ENCODE data around the gene INO80D. TPM values are rescaled to one million over a fixed set of nuclear protein-coding genes. Genes with fewer than 3 reads are reported as not detected.

Gene INO80D
- total RNA-seq, 1 experiment from 2014 or later, result 14.4 TPM

DNA sequence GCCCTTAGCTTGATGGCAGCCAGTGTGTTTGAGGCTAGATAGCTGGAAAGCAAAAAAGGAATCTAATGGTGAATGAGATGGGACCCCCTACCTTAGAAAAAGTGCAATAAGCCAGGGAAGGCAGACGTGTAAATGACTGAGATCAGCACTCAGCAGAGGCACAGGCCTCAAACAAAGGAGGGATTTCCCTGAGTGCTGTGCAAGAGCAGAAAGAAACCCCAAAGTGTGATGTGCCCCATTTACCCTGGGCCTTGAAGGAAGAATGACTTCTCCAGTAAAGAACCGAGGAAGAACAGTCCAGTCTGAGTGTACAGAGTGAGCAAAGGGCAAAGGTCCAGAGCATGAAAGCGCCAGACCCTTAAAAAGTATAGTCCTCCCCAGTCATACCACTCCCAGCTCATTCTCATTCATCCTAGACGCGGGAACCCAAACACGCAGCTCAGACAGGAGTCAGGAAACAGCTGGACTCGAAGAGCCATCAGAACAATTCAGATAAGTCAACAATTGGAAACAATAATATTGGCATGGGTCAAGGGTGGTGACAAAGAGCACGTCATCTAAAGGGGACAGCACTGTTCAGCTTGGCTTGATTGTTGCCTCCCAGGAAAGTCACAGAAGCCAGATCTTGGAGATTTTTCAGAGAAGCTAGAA, 121.7 kb downstream of the INO80D start:
- no TSS peak for BruUV-seq (replicated peaks)
- RAD21 ChIA-PET (ENCODE audit: low non-redundant PET in 1 of 2, low total read pairs in 2 of 2, uncharacterized antibody in 2 of 2, unreplicated experiment in 2 of 2), result no interaction called here

DNA sequence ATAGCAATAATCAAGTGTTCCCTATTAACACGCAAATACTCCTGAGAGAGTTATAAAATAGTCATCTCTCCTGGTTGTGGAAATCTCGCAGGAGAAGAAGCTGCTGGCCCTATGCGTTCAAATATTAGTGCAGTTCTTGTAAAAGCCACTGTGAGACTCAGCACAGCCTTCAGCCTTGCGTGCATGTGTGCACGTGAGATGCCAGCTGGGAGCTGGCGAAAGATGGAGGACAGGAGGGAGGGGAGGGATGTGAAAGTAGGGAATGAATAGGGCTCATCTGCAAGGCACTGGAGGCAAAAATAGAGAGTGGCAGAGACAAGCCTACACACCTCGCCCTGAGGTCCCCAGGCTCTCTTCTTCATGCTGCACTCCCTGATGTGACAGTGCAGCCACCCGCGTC, 126.5 kb downstream of the INO80D start:
- ChIA-PET POLR2A (no interaction called here), RAD21 (ENCODE audit: low non-redundant PET in 1 of 2, low total read pairs in 2 of 2, uncharacterized antibody in 2 of 2, unreplicated experiment in 2 of 2) (no interaction called here), CTCF (no interaction called here)
- H3K9ac ChIP-seq (ENCODE audit: low read length), result no peak overlapping the region
- H3K27ac ChIP-seq (ENCODE audit: low read depth, low read length), result no peak overlapping the region
- no TSS peak for BruUV-seq (replicated peaks)
- H3K9me2 ChIP-seq (ENCODE audit: insufficient read depth), result no peaks in the 10 kb centered on the region
- H2AFZ ChIP-seq (ENCODE audit: low read depth, low read length, poor library complexity, severe bottlenecking), result no peak overlapping the region
- H4K20me1 ChIP-seq (ENCODE audit: insufficient read depth), result no peaks in the 10 kb centered on the region
- DNase-seq (ENCODE audit: low read depth, low spot score), result no peak
- H3K4me2 ChIP-seq (ENCODE audit: low read length), result no peak overlapping the region
- intact Hi-C loops (cut with micrococcal nuclease), result no loop called here
- H3K36me3 ChIP-seq (ENCODE audit: control insufficient read depth in 1 of 2, insufficient read depth in 2 of 2, low read length in 2 of 2), result no peaks in the 10 kb centered on the region
- no peaks in the 10 kb centered on the region for H3K27me3 ChIP-seq (ENCODE audit: insufficient read depth, low read length)
- ATAC-seq, result no peak
- TF ChIP-seq TCF7L2 (IDR thresholded peaks at IDR 0.05; ENCODE audit: borderline replicate concordance, extremely low read depth, insufficient read depth, insufficient read length) (no peak), SIN3A (IDR thresholded peaks at IDR 0.05; ENCODE audit: low read depth) (no peak), ZFX (IDR thresholded peaks at IDR 0.05) (no peak), ZNF274 (IDR thresholded peaks at IDR 0.05; ENCODE audit: low read depth, low read length) (no peak), EGR1 (IDR thresholded peaks at IDR 0.05; ENCODE audit: low read depth) (no peak), FOSL1 (IDR thresholded peaks at IDR 0.05; ENCODE audit: low read depth) (no peak), ELF1 (IDR thresholded peaks at IDR 0.05; ENCODE audit: borderline replicate concordance, low read depth) (no peak), EZH2 (IDR thresholded peaks at IDR 0.05) (no peak), RAD21 (IDR thresholded peaks at IDR 0.05; ENCODE audit: low read depth) (no peak)
- TF ChIP-seq, protein P1, sequence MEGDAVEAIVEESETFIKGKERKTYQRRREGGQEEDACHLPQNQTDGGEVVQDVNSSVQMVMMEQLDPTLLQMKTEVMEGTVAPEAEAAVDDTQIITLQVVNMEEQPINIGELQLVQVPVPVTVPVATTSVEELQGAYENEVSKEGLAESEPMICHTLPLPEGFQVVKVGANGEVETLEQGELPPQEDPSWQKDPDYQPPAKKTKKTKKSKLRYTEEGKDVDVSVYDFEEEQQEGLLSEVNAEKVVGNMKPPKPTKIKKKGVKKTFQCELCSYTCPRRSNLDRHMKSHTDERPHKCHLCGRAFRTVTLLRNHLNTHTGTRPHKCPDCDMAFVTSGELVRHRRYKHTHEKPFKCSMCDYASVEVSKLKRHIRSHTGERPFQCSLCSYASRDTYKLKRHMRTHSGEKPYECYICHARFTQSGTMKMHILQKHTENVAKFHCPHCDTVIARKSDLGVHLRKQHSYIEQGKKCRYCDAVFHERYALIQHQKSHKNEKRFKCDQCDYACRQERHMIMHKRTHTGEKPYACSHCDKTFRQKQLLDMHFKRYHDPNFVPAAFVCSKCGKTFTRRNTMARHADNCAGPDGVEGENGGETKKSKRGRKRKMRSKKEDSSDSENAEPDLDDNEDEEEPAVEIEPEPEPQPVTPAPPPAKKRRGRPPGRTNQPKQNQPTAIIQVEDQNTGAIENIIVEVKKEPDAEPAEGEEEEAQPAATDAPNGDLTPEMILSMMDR (IDR thresholded peaks at IDR 0.05 in 2 of 3, conservative IDR thresholded peaks at IDR 0.05 in 1 of 3; ENCODE audit: borderline replicate concordance in 1 of 3, insufficient read depth in 1 of 3, low read depth in 2 of 3, low read length in 2 of 3), result no peak
- no peaks in the 10 kb centered on the region for H3K4me1 ChIP-seq (ENCODE audit: control insufficient read depth in 1 of 2, insufficient read depth in 2 of 2, low read length in 2 of 2)
- no peak overlapping the region for H3K4me3 ChIP-seq (replicated peaks in 1 of 2; ENCODE audit: low read depth in 1 of 2, low read length in 2 of 2)
- H3K9me3 ChIP-seq (ENCODE audit: control insufficient read depth in 1 of 2, insufficient read depth in 1 of 2, low read depth in 1 of 2, low read length in 2 of 2), result no peaks in the 10 kb centered on the region
- no peaks in the 10 kb centered on the region for H3K79me2 ChIP-seq (ENCODE audit: insufficient read depth, low read length)

More for the DNA sequence above, 121.7 kb downstream of the INO80D start:
- no peaks in the 10 kb centered on the region for H3K79me2 ChIP-seq (ENCODE audit: insufficient read depth, low read length)
- H2AFZ ChIP-seq (ENCODE audit: low read depth, low read length, poor library complexity, severe bottlenecking), result no peak overlapping the region
- H3K9me2 ChIP-seq (ENCODE audit: insufficient read depth), result no peaks in the 10 kb centered on the region
- DNase-seq (ENCODE audit: low read depth, low spot score) (no peak), ATAC-seq (no peak)
- intact Hi-C loops (cut with micrococcal nuclease), result no loop called here
- no peak for TF ChIP-seq ZFX (IDR thresholded peaks at IDR 0.05)
- H3K9ac ChIP-seq (ENCODE audit: low read length), result no peak overlapping the region
- H3K36me3 ChIP-seq (ENCODE audit: control insufficient read depth in 1 of 2, insufficient read depth in 2 of 2, low read length in 2 of 2), result no peaks in the 10 kb centered on the region
- no peak overlapping the region for H3K4me3 ChIP-seq (replicated peaks in 1 of 2; ENCODE audit: low read depth in 1 of 2, low read length in 2 of 2)
- no peaks in the 10 kb centered on the region for H4K20me1 ChIP-seq (ENCODE audit: insufficient read depth)
- no peak overlapping the region for H3K4me2 ChIP-seq (ENCODE audit: low read length)
- H3K27ac ChIP-seq (ENCODE audit: low read depth, low read length), result no peak overlapping the region
- H3K27me3 ChIP-seq (ENCODE audit: insufficient read depth, low read length), result no peaks in the 10 kb centered on the region; the same call in 1 of the 2 replicates
- no peaks in the 10 kb centered on the region for H3K9me3 ChIP-seq (ENCODE audit: control insufficient read depth in 1 of 2, insufficient read depth in 1 of 2, low read depth in 1 of 2, low read length in 2 of 2)
- ChIA-PET CTCF (no interaction called here), POLR2A (no interaction called here)
- H3K4me1 ChIP-seq (ENCODE audit: control insufficient read depth in 1 of 2, insufficient read depth in 2 of 2, low read length in 2 of 2), result no peaks in the 10 kb centered on the region

Data from HCT116 (cell line).